ENCODE data around the gene NDUFB10. TPM values are rescaled to one million over a fixed set of nuclear protein-coding genes. Genes with fewer than 3 reads are reported as not detected.

Gene NDUFB10
- total and polyA plus RNA-seq, 4 donors, result 93.9 to 195 (median 133) TPM

- WGBS, result 96% methylated on average over 42 of the region's 42 CpGs
- H3K4me1 ChIP-seq (ENCODE audit: control insufficient read depth in 4 of 4, insufficient read depth in 4 of 4, low read length in 3 of 4), result peaks cover 6 to 23% (median 18%) of the 10 kb centered on the region in 4 donors
- TF ChIP-seq TAF1 (conservative IDR thresholded peaks at IDR 0.05), result no peak
- no peak for TF ChIP-seq EGR1 (IDR thresholded peaks at IDR 0.05; ENCODE audit: low read depth in 2 of 2)
- no peak for TF ChIP-seq MAX (IDR thresholded peaks at IDR 0.05)
- no peak for TF ChIP-seq HNF4G (IDR thresholded peaks at IDR 0.05)
- TF ChIP-seq YY1 (IDR thresholded peaks at IDR 0.05), result no peak
- no peak for TF ChIP-seq FOXA1 (IDR thresholded peaks at IDR 0.05)
- TF ChIP-seq JUND (IDR thresholded peaks at IDR 0.05), result no peak
- TF ChIP-seq RXRA (IDR thresholded peaks at IDR 0.05), result no peak
- TF ChIP-seq NR2F2 (IDR thresholded peaks at IDR 0.05), result no peak
- no peak for TF ChIP-seq SP1 (IDR thresholded peaks at IDR 0.05)
- TF ChIP-seq, protein P1, sequence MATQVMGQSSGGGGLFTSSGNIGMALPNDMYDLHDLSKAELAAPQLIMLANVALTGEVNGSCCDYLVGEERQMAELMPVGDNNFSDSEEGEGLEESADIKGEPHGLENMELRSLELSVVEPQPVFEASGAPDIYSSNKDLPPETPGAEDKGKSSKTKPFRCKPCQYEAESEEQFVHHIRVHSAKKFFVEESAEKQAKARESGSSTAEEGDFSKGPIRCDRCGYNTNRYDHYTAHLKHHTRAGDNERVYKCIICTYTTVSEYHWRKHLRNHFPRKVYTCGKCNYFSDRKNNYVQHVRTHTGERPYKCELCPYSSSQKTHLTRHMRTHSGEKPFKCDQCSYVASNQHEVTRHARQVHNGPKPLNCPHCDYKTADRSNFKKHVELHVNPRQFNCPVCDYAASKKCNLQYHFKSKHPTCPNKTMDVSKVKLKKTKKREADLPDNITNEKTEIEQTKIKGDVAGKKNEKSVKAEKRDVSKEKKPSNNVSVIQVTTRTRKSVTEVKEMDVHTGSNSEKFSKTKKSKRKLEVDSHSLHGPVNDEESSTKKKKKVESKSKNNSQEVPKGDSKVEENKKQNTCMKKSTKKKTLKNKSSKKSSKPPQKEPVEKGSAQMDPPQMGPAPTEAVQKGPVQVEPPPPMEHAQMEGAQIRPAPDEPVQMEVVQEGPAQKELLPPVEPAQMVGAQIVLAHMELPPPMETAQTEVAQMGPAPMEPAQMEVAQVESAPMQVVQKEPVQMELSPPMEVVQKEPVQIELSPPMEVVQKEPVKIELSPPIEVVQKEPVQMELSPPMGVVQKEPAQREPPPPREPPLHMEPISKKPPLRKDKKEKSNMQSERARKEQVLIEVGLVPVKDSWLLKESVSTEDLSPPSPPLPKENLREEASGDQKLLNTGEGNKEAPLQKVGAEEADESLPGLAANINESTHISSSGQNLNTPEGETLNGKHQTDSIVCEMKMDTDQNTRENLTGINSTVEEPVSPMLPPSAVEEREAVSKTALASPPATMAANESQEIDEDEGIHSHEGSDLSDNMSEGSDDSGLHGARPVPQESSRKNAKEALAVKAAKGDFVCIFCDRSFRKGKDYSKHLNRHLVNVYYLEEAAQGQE (IDR thresholded peaks at IDR 0.05), result no peak
- no peak for TF ChIP-seq ZBTB33 (IDR thresholded peaks at IDR 0.05)
- peaks cover 14 to 41% (median 16%) of the 10 kb centered on the region in 4 donors for H3K36me3 ChIP-seq (ENCODE audit: control insufficient read depth in 4 of 4, insufficient read depth in 3 of 4, low read depth in 1 of 4, low read length in 3 of 4)
- H3K9me3 ChIP-seq (ENCODE audit: control insufficient read depth in 4 of 4, low read length in 3 of 4), result no peaks in the 10 kb centered on the region
- no peak overlapping the region for H3K4me3 ChIP-seq (ENCODE audit: low read depth in 1 of 3, low read length in 3 of 3)
- DNase-seq (ENCODE audit: low spot score), result no peak
- no peaks in the 10 kb centered on the region for H3K27me3 ChIP-seq (ENCODE audit: control insufficient read depth in 4 of 4, insufficient read depth in 4 of 4, low read length in 3 of 4)
- no peak overlapping the region for H3K27ac ChIP-seq (ENCODE audit: low read depth in 1 of 2, low read length in 2 of 2)
- no peak overlapping the region for H3K9ac ChIP-seq (ENCODE audit: low read depth in 1 of 2, low read length in 2 of 2)
These were observed 15.1 kb downstream of the NDUFB10 start for GRCh38 chr16:1974157-1975070.

DNA sequence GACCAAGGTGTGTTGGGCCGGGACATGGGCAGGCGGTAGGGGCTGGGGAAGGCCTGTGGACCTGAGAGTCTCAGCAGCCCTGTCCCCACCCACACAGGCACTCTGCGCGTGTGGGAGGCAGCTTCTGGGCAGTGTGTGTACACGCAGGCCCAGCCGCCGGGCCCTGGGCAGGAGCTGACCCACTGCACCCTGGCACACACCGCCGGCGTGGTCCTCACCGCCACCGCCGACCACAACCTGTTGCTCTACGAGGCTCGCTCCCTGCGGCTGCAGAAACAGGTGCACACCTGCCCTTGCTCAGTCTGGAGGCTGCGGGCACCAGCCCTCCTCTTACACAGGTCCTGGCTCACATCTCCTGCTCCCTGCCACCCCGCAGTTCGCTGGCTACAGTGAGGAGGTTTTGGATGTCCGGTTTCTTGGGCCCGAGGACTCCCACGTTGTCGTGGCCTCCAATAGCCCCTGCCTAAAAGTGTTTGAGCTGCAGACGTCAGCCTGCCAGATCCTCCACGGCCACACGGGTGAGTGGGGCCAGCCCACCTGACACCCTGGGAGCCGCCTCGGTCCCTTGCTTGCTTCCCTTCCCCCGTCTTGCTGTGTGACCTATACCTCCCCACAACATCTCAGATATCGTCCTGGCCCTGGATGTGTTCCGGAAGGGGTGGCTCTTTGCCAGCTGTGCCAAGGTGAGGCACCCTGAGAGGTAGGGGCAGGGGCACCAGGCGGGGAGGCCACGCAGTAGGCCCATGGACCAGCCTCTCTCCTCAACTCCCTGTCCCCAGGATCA lies 16.3 kb downstream of the NDUFB10 start:
- H3K27ac ChIP-seq (ENCODE audit: low read depth in 1 of 2, low read length in 2 of 2), result no peak overlapping the region
- peaks cover 7 to 31% (median 18%) of the 10 kb centered on the region in 4 donors for H3K4me1 ChIP-seq (ENCODE audit: control insufficient read depth in 4 of 4, insufficient read depth in 4 of 4, low read length in 3 of 4)
- DNase-seq (ENCODE audit: low spot score), result no peak
- TF ChIP-seq HNF4G (IDR thresholded peaks at IDR 0.05) (no peak), SP1 (IDR thresholded peaks at IDR 0.05) (no peak), JUND (IDR thresholded peaks at IDR 0.05) (no peak), MAX (IDR thresholded peaks at IDR 0.05) (no peak), TAF1 (conservative IDR thresholded peaks at IDR 0.05) (no peak)
- TF ChIP-seq, protein P2, sequence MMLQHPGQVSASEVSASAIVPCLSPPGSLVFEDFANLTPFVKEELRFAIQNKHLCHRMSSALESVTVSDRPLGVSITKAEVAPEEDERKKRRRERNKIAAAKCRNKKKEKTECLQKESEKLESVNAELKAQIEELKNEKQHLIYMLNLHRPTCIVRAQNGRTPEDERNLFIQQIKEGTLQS (IDR thresholded peaks at IDR 0.05), result no peak
- H3K4me3 ChIP-seq (ENCODE audit: low read depth in 1 of 3, low read length in 3 of 3), result no peak overlapping the region
- H3K9me3 ChIP-seq (ENCODE audit: control insufficient read depth in 4 of 4, low read length in 3 of 4), result no peaks in the 10 kb centered on the region
- WGBS, result 96% methylated on average over 33 of the region's 33 CpGs
- H3K36me3 ChIP-seq (ENCODE audit: control insufficient read depth in 4 of 4, insufficient read depth in 3 of 4, low read depth in 1 of 4, low read length in 3 of 4), result peaks cover 14 to 41% (median 16%) of the 10 kb centered on the region in 4 donors
- no peaks in the 10 kb centered on the region for H3K27me3 ChIP-seq (ENCODE audit: control insufficient read depth in 4 of 4, insufficient read depth in 4 of 4, low read length in 3 of 4)
- H3K9ac ChIP-seq (ENCODE audit: low read depth in 1 of 2, low read length in 2 of 2), result no peak overlapping the region
